Measurements from ENCODE around the gene PDP2.

PDP2 gene

GRCh38 chr16:66936889-66937554 is 56.7 kb downstream of the PDP2 start:
- no peak for DNase-seq (ENCODE audit: low read depth)

- no peak for DNase-seq (ENCODE audit: low read depth)
Measured at GRCh38 chr16:66937725-66938337, 57.5 kb downstream of the PDP2 start.

- DNase-seq (ENCODE audit: low read depth), result no peak
Measured at GRCh38 chr16:66939366-66939765, 59.1 kb downstream of the PDP2 start.

GRCh38 chr16:66940236-66940635 is 59.9 kb downstream of the PDP2 start:
- DNase-seq (ENCODE audit: low read depth), result no peak

Data from CMK (cell line).